ENCODE data around the gene TMEM11. TPM values are rescaled to one million over a fixed set of nuclear protein-coding genes. Genes with fewer than 3 reads are reported as not detected.

TMEM11 gene
- total and polyA plus RNA-seq, 2 of the 8 experiments (the other 6 are each of a cell fraction or from before 2014, with no cell fraction given): 33.3 to 90.4 TPM

DNA sequence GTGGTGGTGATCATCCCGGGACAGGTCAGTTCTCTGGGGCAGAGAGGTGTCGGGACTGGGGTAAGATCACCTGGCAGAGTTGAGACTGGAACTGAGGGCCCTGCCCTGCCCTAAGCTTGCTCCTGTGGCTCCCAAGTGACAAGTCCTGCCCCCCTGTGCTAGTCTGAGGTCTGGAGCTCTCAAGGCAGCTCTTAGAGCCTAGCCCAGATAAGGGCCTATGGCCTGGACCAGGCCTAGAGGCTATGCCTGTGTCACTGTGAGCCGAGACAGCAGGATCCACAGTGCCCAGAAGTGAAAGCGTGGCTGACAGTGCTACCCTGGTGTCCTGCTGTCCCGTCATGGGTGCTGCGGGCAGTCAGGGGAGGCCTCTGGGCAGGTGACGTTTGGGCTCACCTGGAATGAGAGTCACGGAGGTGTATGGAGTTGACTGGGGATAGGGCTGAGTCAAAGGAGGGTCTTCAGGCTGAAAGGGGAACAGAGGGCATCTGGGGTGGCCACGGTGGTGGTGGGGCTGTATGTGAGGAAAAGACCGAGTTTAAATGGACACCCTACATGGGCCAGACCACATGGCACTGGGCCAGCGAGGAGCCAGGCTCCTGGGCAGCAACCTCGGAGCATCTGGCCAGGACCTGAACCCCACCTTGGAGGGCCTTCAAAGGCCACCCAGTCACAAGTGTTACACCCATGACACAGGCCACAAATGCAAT, 33.7 kb upstream of the TMEM11 start:
- Histone ChIP-seq H3K9ac (replicated peaks in 1 of 4; ENCODE audit: extremely low read depth in 1 of 4, low read depth in 3 of 4, low read length in 3 of 4) (no peak overlapping the region), H2BK20ac (ENCODE audit: low read length) (no peak overlapping the region), H3K4me3 (ENCODE audit: extremely low read depth in 1 of 4, insufficient read depth in 2 of 4, low read depth in 3 of 4, low read length in 4 of 4) (no peak overlapping the region), H2BK15ac (ENCODE audit: low read length) (no peak overlapping the region), H2BK120ac (replicated peaks; ENCODE audit: low read depth, low read length) (no peak overlapping the region), H3K27me3 (replicated peaks in 1 of 4; ENCODE audit: control insufficient read depth in 3 of 4, extremely low read depth in 1 of 4, insufficient read depth in 3 of 4, low read length in 3 of 4) (peaks cover 0 to 5% (median 3%) of the 10 kb centered on the region in 4 experiments; a peak in 2 of 7 replicates), H4K91ac (replicated peaks; ENCODE audit: insufficient read length, low read length) (no peak overlapping the region), H2AFZ (ENCODE audit: low read length) (no peak overlapping the region), H3K36me3 (ENCODE audit: control insufficient read depth in 2 of 4, insufficient read depth in 4 of 4, low read length in 3 of 4) (no peaks in the 10 kb centered on the region), H3K4me1 (replicated peaks in 1 of 4; ENCODE audit: control insufficient read depth in 3 of 4, insufficient read depth in 4 of 4, low read length in 3 of 4) (peaks cover 0 to 7% (median 0%) of the 10 kb centered on the region in 4 experiments; a peak in 3 of 7 replicates), H3K27ac (ENCODE audit: low read depth, low read length) (no peak overlapping the region), H3K79me2 (ENCODE audit: control insufficient read depth in 1 of 2, insufficient read depth in 2 of 2, low read length in 2 of 2) (no peaks in the 10 kb centered on the region), H4K8ac (ENCODE audit: extremely low read depth, insufficient read depth, low read length) (no peak overlapping the region), H3K4me2 (ENCODE audit: insufficient read depth in 1 of 2, low read depth in 2 of 2, low read length in 2 of 2) (no peak overlapping the region), H3K79me1 (ENCODE audit: low read depth, low read length) (peaks cover 5% of the 10 kb centered on the region), H3K9me3 (ENCODE audit: insufficient read depth in 2 of 2, low read depth in 1 of 2, low read length in 1 of 2) (no peaks in the 10 kb centered on the region), H3K14ac (ENCODE audit: insufficient read length) (no peak overlapping the region), H4K5ac (ENCODE audit: insufficient read length, low read depth, low read length) (no peak overlapping the region), H2AK5ac (ENCODE audit: low read depth, low read length) (no peak overlapping the region), H3K18ac (ENCODE audit: extremely low read depth, low read length) (no peak overlapping the region), H3K4ac (replicated peaks; ENCODE audit: insufficient read length, low read depth, low read length) (no peak overlapping the region), H3K23me2 (ENCODE audit: low read depth, low read length) (peaks cover 3% of the 10 kb centered on the region; the same call in 1 of the 2 replicates), H2BK12ac (ENCODE audit: low read depth, low read length) (no peak overlapping the region), H2BK5ac (ENCODE audit: low read depth, low read length) (no peak overlapping the region), H3K56ac (replicated peaks; ENCODE audit: insufficient read length, low read depth, low read length) (no peak overlapping the region), H3K23ac (ENCODE audit: insufficient read length) (no peak overlapping the region), H4K20me1 (replicated peaks in 1 of 2; ENCODE audit: control insufficient read depth in 1 of 2, insufficient read depth in 2 of 2, low read length in 2 of 2) (peaks cover 0 to 8% of the 10 kb centered on the region in 2 experiments)
- DNase-seq (ENCODE audit: low read depth in 1 of 2, low spot score in 2 of 2): no peak
- TF ChIP-seq CREB1 (IDR thresholded peaks at IDR 0.05) (no peak), YY1 (IDR thresholded peaks at IDR 0.05; ENCODE audit: low read depth, low read length) (no peak), FOSL1 (IDR thresholded peaks at IDR 0.05; ENCODE audit: insufficient read depth, low read depth, low read length) (no peak), RNF2 (IDR thresholded peaks at IDR 0.05; ENCODE audit: borderline replicate concordance, low read depth, low read length, missing control alignments, poor library complexity, severe bottlenecking) (no peak), SP2 (IDR thresholded peaks at IDR 0.05; ENCODE audit: low read length) (no peak), NRF1 (IDR thresholded peaks at IDR 0.05; ENCODE audit: low read depth, low read length) (no peak), RXRA (IDR thresholded peaks at IDR 0.05; ENCODE audit: insufficient read depth, low read depth, low read length) (no peak), SRF (IDR thresholded peaks at IDR 0.05; ENCODE audit: low read depth, low read length) (no peak), POLR2A (IDR thresholded peaks at IDR 0.05; ENCODE audit: control extremely low read depth in 1 of 2, low read depth in 2 of 2, low read length in 2 of 2) (no peak), EP300 (IDR thresholded peaks at IDR 0.05; ENCODE audit: borderline replicate concordance in 1 of 2, low read depth in 2 of 2, low read length in 2 of 2) (no peak), MAFK (IDR thresholded peaks at IDR 0.05; ENCODE audit: low read depth, low read length) (no peak)
- TF ChIP-seq, protein P1, sequence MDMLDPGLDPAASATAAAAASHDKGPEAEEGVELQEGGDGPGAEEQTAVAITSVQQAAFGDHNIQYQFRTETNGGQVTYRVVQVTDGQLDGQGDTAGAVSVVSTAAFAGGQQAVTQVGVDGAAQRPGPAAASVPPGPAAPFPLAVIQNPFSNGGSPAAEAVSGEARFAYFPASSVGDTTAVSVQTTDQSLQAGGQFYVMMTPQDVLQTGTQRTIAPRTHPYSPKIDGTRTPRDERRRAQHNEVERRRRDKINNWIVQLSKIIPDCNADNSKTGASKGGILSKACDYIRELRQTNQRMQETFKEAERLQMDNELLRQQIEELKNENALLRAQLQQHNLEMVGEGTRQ (IDR thresholded peaks at IDR 0.05; ENCODE audit: low read length): no peak
- no peak for FAIRE-seq
- POLR2A ChIA-PET (ENCODE audit: partially characterized antibody): interaction anchor here (1.3 kb wide), 1 partner anchor 15 kb away, joined by 3 read pairs; no protein-coding TSS in a partner anchor
- CTCF ChIA-PET (ENCODE audit: partially characterized antibody): interaction anchor here (1.0 to 6.6 kb wide), 3 partner anchors 8 to 32 kb away, joined by 4 to 42 read pairs (median 9); no protein-coding TSS in a partner anchor
- WGBS, 2 experiments (ENCODE audit: extremely low coverage in 1 of 2, insufficient coverage in 1 of 2, insufficient read length in 1 of 2, insufficient replicate concordance in 2 of 2, low coverage in 1 of 2, low lambda C conversion rate in 2 of 2, missing lambda C conversion rate in 1 of 2): 89% methylated on average over 11 of the region's 12 CpGs; no CpG with 5 or more reads in 1 of the 2 experiments

Measured in H1 (cell line).